Neural crest cell (in vitro differentiated cells): ENCODE results near the gene PSME1. TPM values are rescaled to one million over a fixed set of nuclear protein-coding genes. Genes with fewer than 3 reads are reported as not detected.

Experiments used
- DNase-seq: peaks from one replicate; pipeline ENCODE4 v3.0.0; 2021; ENCODE audit warnings: low read depth, mixed read lengths, low spot score
- H3K27ac Mint-ChIP-seq: one replicate; pipeline ENCODE4 v1.8.0; 2021; ENCODE audit warnings: mild to moderate bottlenecking, mixed read lengths; ENCODE audit not compliant: unreplicated experiment
- H3K27me3 Mint-ChIP-seq: 2 replicates; pipeline ENCODE4 v1.8.0; 2021; ENCODE audit warnings: low read depth, mild to moderate bottlenecking, mixed read lengths
- H3K36me3 Mint-ChIP-seq: 2 replicates; pipeline ENCODE4 v1.8.0; 2021; ENCODE audit warnings: low read depth, mild to moderate bottlenecking, mixed read lengths
- H3K4me1 Mint-ChIP-seq: 2 replicates; pipeline ENCODE4 v1.8.0; 2021; ENCODE audit warnings: mixed read lengths
- H3K4me3 Mint-ChIP-seq: one replicate; pipeline ENCODE4 v1.8.0; 2021; ENCODE audit warnings: mild to moderate bottlenecking, mixed read lengths
- H3K9me3 Mint-ChIP-seq: 2 replicates; pipeline ENCODE4 v1.8.0; 2021; ENCODE audit warnings: mixed read lengths
- CTCF ChIP-seq: fragments of 200-600 bp; sonication (generic); conservative IDR thresholded peaks from 2 replicates; pipeline ENCODE4 v1.5.0; 2021; ENCODE audit warnings: antibody characterized with exemption, mild to moderate bottlenecking
- total RNA-seq: library from RNA; stranded (reverse); gene quantifications from 2 replicates; pipeline ENCODE4 v1.2.1, GENCODE V29; 2021

The PSME1 gene
- total RNA-seq, 1 donor from 2014 or later: 88.5 TPM

- H3K4me3 Mint-ChIP-seq: no peak overlapping the region
- H3K9me3 Mint-ChIP-seq: no peaks in the 10 kb centered on the region
- DNase-seq: no peak
- peaks cover 10% of the 10 kb centered on the region for H3K36me3 Mint-ChIP-seq
- H3K4me1 Mint-ChIP-seq: peaks cover 13% of the 10 kb centered on the region
- no peak for TF ChIP-seq CTCF
- H3K27ac Mint-ChIP-seq: peak overlapping the region; percentile 43
- H3K27me3 Mint-ChIP-seq: no peaks in the 10 kb centered on the region
Observed at GRCh38 chr14:24157331-24157730, 21.3 kb downstream of the PSME1 start.

GRCh38 chr14:24159777-24160498, 23.9 kb downstream of the PSME1 start:
- Mint-ChIP-seq H3K27ac (no peak overlapping the region), H3K4me1 (peaks cover 13% of the 10 kb centered on the region), H3K9me3 (no peaks in the 10 kb centered on the region), H3K27me3 (no peaks in the 10 kb centered on the region), H3K36me3 (peaks cover 7% of the 10 kb centered on the region), H3K4me3 (no peak overlapping the region)
- TF ChIP-seq CTCF: no peak
- DNase-seq: no peak

- Mint-ChIP-seq H3K36me3 (peaks cover 6% of the 10 kb centered on the region), H3K4me1 (peaks cover 13% of the 10 kb centered on the region), H3K9me3 (no peaks in the 10 kb centered on the region), H3K27ac (no peak overlapping the region), H3K4me3 (no peak overlapping the region), H3K27me3 (no peaks in the 10 kb centered on the region)
- no peak for DNase-seq
- no peak for TF ChIP-seq CTCF
Observed at GRCh38 chr14:24160499-24160849, 24.5 kb downstream of the PSME1 start.

- H3K9me3 Mint-ChIP-seq: no peaks in the 10 kb centered on the region
- peaks cover 13% of the 10 kb centered on the region for H3K4me1 Mint-ChIP-seq
- H3K27ac Mint-ChIP-seq: peak within 1 kb of the TSS; percentile 9
- peak within 1 kb of the TSS; percentile 76 for H3K4me3 Mint-ChIP-seq
- peak; percentile 99 for DNase-seq
- peak; percentile 99 for TF ChIP-seq CTCF
- peaks cover 4% of the 10 kb centered on the region for H3K36me3 Mint-ChIP-seq
- H3K27me3 Mint-ChIP-seq: no peaks in the 10 kb centered on the region
Observed at GRCh38 chr14:24160850-24161804, 25.1 kb downstream of the PSME1 start, which contains the start of gene IRF9. IRF9 (plus strand) TSS chr14:24161265; CDS start chr14:24162145, 880 bp downstream.

GRCh38 chr14:24162093-24162492, 26.1 kb downstream of the PSME1 start:
- H3K27ac Mint-ChIP-seq: no peak overlapping the region
- no peak overlapping the region for H3K4me3 Mint-ChIP-seq
- peaks cover 13% of the 10 kb centered on the region for H3K4me1 Mint-ChIP-seq
- no peaks in the 10 kb centered on the region for H3K27me3 Mint-ChIP-seq
- TF ChIP-seq CTCF: no peak
- H3K9me3 Mint-ChIP-seq: no peaks in the 10 kb centered on the region
- no peaks in the 10 kb centered on the region for H3K36me3 Mint-ChIP-seq
- DNase-seq: no peak
